GM12878 (cell line): ENCODE data around the gene PNPLA3. TPM values are rescaled to one million over a fixed set of nuclear protein-coding genes. Genes with fewer than 3 reads are reported as not detected.

Experiments
- ATAC-seq: fragments of 200-7000 bp; cut with Tn5 transposase; 3 replicates; pipeline ENCODE4 v1.9.1; 2020; ENCODE audit warnings: mild to moderate bottlenecking, moderate library complexity
- BruUV-seq: library from RNA; stranded (reverse); fragments of 400-500 nt; replicated peaks from 2 replicates; lab custom pipeline; 2021; lab: Mats Ljungman, UMichigan
- CTCF ChIA-PET: fragments of 300-600 bp; sonication (Branson Sonifier 250); formaldehyde crosslinking; extraction: SDS; loops from one replicate; lab custom pipeline; 2021; ENCODE audit warnings: inconsistent platforms; lab: Yijun Ruan, JAX
- POLR2A ChIA-PET: fragments of 350-600 bp; formaldehyde crosslinking; extraction: SDS; loops from one replicate; lab custom pipeline; 2021; ENCODE audit warnings: inconsistent platforms; lab: Charles Lee
- RAD21 ChIA-PET: fragments of 300-600 bp; sonication (Branson Sonifier 250); formaldehyde crosslinking; loops from one replicate; lab custom pipeline; 2023; ENCODE audit warnings: antibody characterized with exemption; ENCODE audit not compliant: unreplicated experiment; lab: Charles Lee
- SMC1A ChIA-PET: fragments of 300-600 bp; sonication (Branson Sonifier 250); formaldehyde crosslinking; loops from one replicate; lab custom pipeline; 2023; ENCODE audit not compliant: unreplicated experiment, uncharacterized antibody; lab: Charles Lee
- DNase-seq: peaks from one replicate; pipeline ENCODE4 v3.0.0-alpha.2; 2011; ENCODE audit warnings: low read depth, low spot score
- FAIRE-seq: peaks from 3 replicates; lab custom pipeline; 2011; peaks lifted over from hg19 to GRCh38; lab: Jason Lieb, UNC
- H2AFZ ChIP-seq: 2 replicates; pipeline ENCODE4 v1.6.0; 2011; ENCODE audit warnings: low read depth, low read length, control low read depth; ENCODE audit not compliant: control insufficient read depth
- H3K27ac ChIP-seq: 2 replicates; pipeline ENCODE4 v1.5.1; 2011; ENCODE audit warnings: control low read depth; ENCODE audit not compliant: control insufficient read depth, insufficient read depth
- H3K27me3 ChIP-seq, 2 experiments: replicated peaks in 1 of 2; 2 replicates each; pipeline versions ENCODE4 v1.6.0 to v1.6.1; 2011; ENCODE audit warnings: low read length in 1 of 2; ENCODE audit not compliant: control insufficient read depth in 2 of 2, insufficient read depth in 2 of 2
- H3K36me3 ChIP-seq, 2 experiments: 2 replicates each; pipeline ENCODE4 v1.5.1; 2011; ENCODE audit warnings: low read length in 1 of 2; ENCODE audit not compliant: control insufficient read depth in 2 of 2, insufficient read depth in 2 of 2
- H3K4me1 ChIP-seq: 2 replicates; pipeline ENCODE4 v1.6.1; 2011; ENCODE audit warnings: mild to moderate bottlenecking, low read length, moderate library complexity, mixed read lengths; ENCODE audit not compliant: control insufficient read depth, insufficient read depth
- H3K4me2 ChIP-seq: 2 replicates; pipeline ENCODE4 v1.6.0; 2011; ENCODE audit warnings: control low read depth; ENCODE audit not compliant: control insufficient read depth, insufficient read depth
- H3K4me3 ChIP-seq: fragments of 200-600 bp; sonication (generic); 2 replicates; pipeline ENCODE4 v1.5.1; 2016
- H3K79me2 ChIP-seq: 2 replicates; pipeline ENCODE4 v1.6.0; 2011; ENCODE audit warnings: low read length; ENCODE audit not compliant: control insufficient read depth, insufficient read depth
- H3K9ac ChIP-seq: 2 replicates; pipeline ENCODE4 v1.8.0; 2011; ENCODE audit warnings: low read length, control low read depth, mixed read lengths; ENCODE audit not compliant: control insufficient read depth, insufficient read depth
- H3K9me3 ChIP-seq: replicated peaks from 3 replicates; pipeline ENCODE4 v1.5.1; 2011; ENCODE audit warnings: mild to moderate bottlenecking, low read length; ENCODE audit not compliant: control insufficient read depth, insufficient read depth
- H4K20me1 ChIP-seq: 2 replicates; pipeline ENCODE4 v1.6.0; 2011; ENCODE audit not compliant: control insufficient read depth, insufficient read depth
- EGR1 ChIP-seq, 2 experiments: IDR thresholded peaks; 1 replicate in 1 of 2; 2 replicates in 1 of 2; pipeline ENCODE4 v1.6.1; 2011 to 2012; ENCODE audit warnings: low read depth in 2 of 2, low read length in 2 of 2, borderline replicate concordance in 1 of 2, mild to moderate bottlenecking in 1 of 2, moderate library complexity in 1 of 2
- HDAC2 ChIP-seq: fragments of 200-600 bp; sonication (generic); IDR thresholded peaks from 2 replicates; pipeline ENCODE4 v1.6.1; 2017
- NFYA ChIP-seq: IDR thresholded peaks from 2 replicates; pipeline ENCODE4 v1.6.1; 2011; ENCODE audit warnings: low read depth, mild to moderate bottlenecking, low read length, improper control_type of control experiment, borderline replicate concordance
- TBL1XR1 ChIP-seq: IDR thresholded peaks from 2 replicates; pipeline ENCODE4 v1.6.1; 2012; ENCODE audit warnings: low read depth, low read length, improper control_type of control experiment
- WGBS: methylation state at CpG from one replicate; pipeline ENCODE4 v1.1.6; 2016; ENCODE audit warnings: low lambda C conversion rate; ENCODE audit not compliant: insufficient replicate concordance, insufficient coverage; ENCODE audit errors: missing lambda C conversion rate; 5-methylcytosine and 5-hydroxymethylcytosine counted together
- in situ Hi-C: fragments of 300-500 bp; cut with MboI; formaldehyde crosslinking; loops from 9 replicates; pipeline ENCODE4 v1.14.3; 2018; ENCODE audit warnings: mixed read lengths
- intact Hi-C: fragments of 100-400 bp; cut with micrococcal nuclease; formaldehyde crosslinking; loops from one replicate; pipeline ENCODE4 v1.14.2; 2022; ENCODE audit not compliant: unreplicated experiment
- polyA plus RNA-seq, 11 experiments: library from polyadenylated mRNA; depleted of rRNA in 4 of 11; unstranded in 6 of 11; stranded (reverse) in 5 of 11; fragments of >200 nt; fragmentation: Nextera tagmentation in 4 of 11; fragmentation: Illumina TruSeq in 1 of 11; extraction: Ambion mirVana in 4 of 11; extraction: Trizol in 1 of 11; gene quantifications; 1 replicate in 1 of 11; 2 replicates in 10 of 11; pipeline versions ENCODE4 v1.2.1 to v1.2.3, GENCODE V29; 2011 to 2016; ENCODE audit warnings: inconsistent platforms in 2 of 11, missing spikeins in 2 of 11, low read depth in 1 of 11
- total RNA-seq, 4 experiments: library from RNA; depleted of rRNA in 3 of 4; stranded (reverse); fragments of >200 nt in 3 of 4; fragmentation: Illumina TruSeq in 1 of 4; extraction: Trizol in 1 of 4; gene quantifications; 2 replicates each; pipeline versions ENCODE4 v1.2.1 to v1.2.3, GENCODE V29; 2013 to 2021
- TF ChIP-seq, protein P1 (sequence below): fragments of 150-350 bp; IDR thresholded peaks from 2 replicates; pipeline ENCODE4 v1.6.1; 2014; ENCODE audit warnings: mild to moderate bottlenecking, low read depth, low read length

PNPLA3 gene
- total and polyA plus RNA-seq, 10 of the 15 experiments (the other 5 are each of a cell fraction or from before 2014, with no cell fraction given), result 0.05 to 0.08 TPM; not detected in 8

DNA sequence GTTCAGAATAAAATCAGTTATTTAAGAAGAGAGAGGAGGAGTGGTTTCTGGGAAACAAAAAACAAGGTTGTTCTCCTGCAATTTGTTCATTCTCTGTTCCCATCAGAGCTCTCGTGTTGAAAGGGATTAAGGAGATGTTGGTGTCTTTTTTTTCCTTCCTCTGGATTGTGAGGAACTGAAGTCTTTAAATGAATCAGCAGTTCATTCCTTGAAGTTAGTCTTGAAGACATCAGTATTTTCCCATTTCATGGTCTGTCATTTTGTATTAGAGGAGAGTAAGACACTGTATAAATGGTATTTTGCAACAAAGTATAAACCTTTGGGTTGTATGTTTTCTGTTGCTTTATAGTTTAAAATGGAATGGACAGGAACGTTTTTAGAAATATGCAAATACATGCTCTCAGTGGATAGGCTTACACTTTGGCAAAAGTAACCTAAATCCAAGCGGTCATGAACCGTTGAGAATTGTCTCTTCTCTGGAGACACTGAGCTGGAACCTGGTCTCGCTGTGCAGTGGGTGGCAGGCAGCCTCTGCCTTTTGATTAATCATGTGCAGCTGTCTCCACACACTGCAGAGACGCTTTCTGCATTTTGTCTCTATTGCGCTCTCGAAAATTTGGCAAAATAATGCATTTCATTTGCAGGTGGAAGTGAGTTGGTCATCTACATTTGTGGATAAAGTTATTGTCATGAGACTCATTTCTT, 64.7 kb downstream of the PNPLA3 start (continued):
- TF ChIP-seq, protein P1, sequence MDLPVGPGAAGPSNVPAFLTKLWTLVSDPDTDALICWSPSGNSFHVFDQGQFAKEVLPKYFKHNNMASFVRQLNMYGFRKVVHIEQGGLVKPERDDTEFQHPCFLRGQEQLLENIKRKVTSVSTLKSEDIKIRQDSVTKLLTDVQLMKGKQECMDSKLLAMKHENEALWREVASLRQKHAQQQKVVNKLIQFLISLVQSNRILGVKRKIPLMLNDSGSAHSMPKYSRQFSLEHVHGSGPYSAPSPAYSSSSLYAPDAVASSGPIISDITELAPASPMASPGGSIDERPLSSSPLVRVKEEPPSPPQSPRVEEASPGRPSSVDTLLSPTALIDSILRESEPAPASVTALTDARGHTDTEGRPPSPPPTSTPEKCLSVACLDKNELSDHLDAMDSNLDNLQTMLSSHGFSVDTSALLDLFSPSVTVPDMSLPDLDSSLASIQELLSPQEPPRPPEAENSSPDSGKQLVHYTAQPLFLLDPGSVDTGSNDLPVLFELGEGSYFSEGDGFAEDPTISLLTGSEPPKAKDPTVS, result no peak

DNA sequence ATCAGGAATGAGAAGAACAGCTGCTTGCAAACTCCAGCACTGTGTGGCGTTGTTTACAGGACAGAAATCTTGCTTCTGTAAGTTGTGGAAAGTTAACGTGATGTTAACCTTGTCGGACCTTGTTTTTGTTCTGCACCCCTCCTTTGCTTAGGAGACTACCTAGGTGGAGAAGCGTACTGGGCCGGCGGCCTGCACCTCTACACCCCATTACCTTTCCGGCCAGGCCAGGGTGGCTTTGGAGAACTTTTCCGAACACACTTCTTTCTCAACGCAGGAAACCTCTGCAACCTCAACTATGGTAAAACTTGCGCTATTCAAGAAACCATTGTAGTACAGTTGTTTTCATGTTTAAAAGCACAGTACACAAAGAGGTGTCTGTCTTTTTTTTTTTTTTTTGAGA, 65.4 kb downstream of the PNPLA3 start:
- TF ChIP-seq TBL1XR1 (no peak), NFYA (no peak), HDAC2 (no peak), EGR1 (IDR thresholded peaks at IDR 0.05; ENCODE audit: borderline replicate concordance in 1 of 2, low read depth in 2 of 2, low read length in 2 of 2) (no peak)
- no peaks in the 10 kb centered on the region for H3K4me1 ChIP-seq
- DNase-seq, result no peak
- no peaks in the 10 kb centered on the region for H3K27me3 ChIP-seq
- H3K9me3 ChIP-seq, result no peaks in the 10 kb centered on the region
- in situ Hi-C loops, result no loop called here
- RAD21 ChIA-PET, result no interaction called here
- POLR2A ChIA-PET, result no interaction called here
- H3K9ac ChIP-seq, result no peak overlapping the region
- H3K36me3 ChIP-seq, result peaks cover 18 to 37% of the 10 kb centered on the region in 2 experiments; a peak in 3 of 4 replicates
- no peak for ATAC-seq
- FAIRE-seq, result no peak
- no peaks in the 10 kb centered on the region for H3K79me2 ChIP-seq
- no peaks in the 10 kb centered on the region; the same call in 1 of the 2 replicates for H4K20me1 ChIP-seq
- no peak overlapping the region for H3K27ac ChIP-seq
- H3K4me3 ChIP-seq, result no peak overlapping the region
- H3K4me2 ChIP-seq, result no peak overlapping the region
- no TSS peak for BruUV-seq
- WGBS, result 95% methylated on average over 10 of the region's 10 CpGs
- intact Hi-C loops, result no loop called here
- SMC1A ChIA-PET, result interaction anchor here (3.5 kb wide), 1 partner anchor 98 kb away, joined by 22 read pairs; no protein-coding TSS in a partner anchor
- H2AFZ ChIP-seq, result no peak overlapping the region
- CTCF ChIA-PET, result interaction anchor here (3.7 to 11.6 kb wide), 2 partner anchors 96 to 97 kb away, joined by 27 to 499 read pairs; no protein-coding TSS in a partner anchor
